ENCODE results near the gene PCNX2.

DNA sequence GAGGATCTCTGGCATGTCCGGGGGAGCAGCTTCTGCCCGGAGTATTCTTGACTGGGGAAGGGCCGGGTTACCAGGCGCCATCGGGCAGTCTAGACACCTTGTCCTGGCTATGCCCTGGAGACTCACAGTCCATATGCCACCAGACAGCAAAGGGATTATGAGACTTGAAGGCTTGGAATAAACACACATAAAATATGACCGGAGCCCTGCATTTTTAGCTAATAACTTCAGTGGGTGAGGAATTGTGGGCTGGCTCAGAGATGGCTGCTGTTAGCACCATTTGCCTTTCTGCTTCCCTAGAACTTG lies 329.7 kb downstream of the PCNX2 start:
- TF ChIP-seq, protein P1, sequence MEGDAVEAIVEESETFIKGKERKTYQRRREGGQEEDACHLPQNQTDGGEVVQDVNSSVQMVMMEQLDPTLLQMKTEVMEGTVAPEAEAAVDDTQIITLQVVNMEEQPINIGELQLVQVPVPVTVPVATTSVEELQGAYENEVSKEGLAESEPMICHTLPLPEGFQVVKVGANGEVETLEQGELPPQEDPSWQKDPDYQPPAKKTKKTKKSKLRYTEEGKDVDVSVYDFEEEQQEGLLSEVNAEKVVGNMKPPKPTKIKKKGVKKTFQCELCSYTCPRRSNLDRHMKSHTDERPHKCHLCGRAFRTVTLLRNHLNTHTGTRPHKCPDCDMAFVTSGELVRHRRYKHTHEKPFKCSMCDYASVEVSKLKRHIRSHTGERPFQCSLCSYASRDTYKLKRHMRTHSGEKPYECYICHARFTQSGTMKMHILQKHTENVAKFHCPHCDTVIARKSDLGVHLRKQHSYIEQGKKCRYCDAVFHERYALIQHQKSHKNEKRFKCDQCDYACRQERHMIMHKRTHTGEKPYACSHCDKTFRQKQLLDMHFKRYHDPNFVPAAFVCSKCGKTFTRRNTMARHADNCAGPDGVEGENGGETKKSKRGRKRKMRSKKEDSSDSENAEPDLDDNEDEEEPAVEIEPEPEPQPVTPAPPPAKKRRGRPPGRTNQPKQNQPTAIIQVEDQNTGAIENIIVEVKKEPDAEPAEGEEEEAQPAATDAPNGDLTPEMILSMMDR (optimal IDR thresholded peaks at IDR 0.05 in 1 of 3, IDR thresholded peaks at IDR 0.05 in 1 of 3, conservative IDR thresholded peaks at IDR 0.05 in 1 of 3; ENCODE audit: extremely low read depth in 1 of 3, insufficient read depth in 2 of 3, low read length in 3 of 3), result no peak
- TF ChIP-seq EZH2 (IDR thresholded peaks at IDR 0.05; ENCODE audit: low read length), result no peak
